Astrocyte of the spinal cord (primary cell): ENCODE data around the gene METTL15.
"Not testable (repeated sequence)": the region's sequence is repeated elsewhere in the genome, so short reads cannot be mapped to it uniquely, and the experiment has no call there.

Source experiments
- DNase-seq: peaks from one replicate; pipeline ENCODE4 v3.0.0; 2011; ENCODE audit warnings: low read depth, low spot score
- H3K4me3 ChIP-seq: 2 replicates; pipeline ENCODE4 v1.5.1; 2011; ENCODE audit warnings: low read depth, mild to moderate bottlenecking, low read length, moderate library complexity
- in situ Hi-C: cut with HindIII; loops from 2 replicates; pipeline ENCODE4 v1.10.0; 2017; ENCODE audit warnings: low sequenced_read_pairs
- TF ChIP-seq, protein P1 (sequence below): IDR thresholded peaks from 2 replicates; pipeline ENCODE4 v1.5.1; 2012; ENCODE audit warnings: low read depth, mild to moderate bottlenecking, low read length, inconsistent platforms

Gene METTL15, protein sequence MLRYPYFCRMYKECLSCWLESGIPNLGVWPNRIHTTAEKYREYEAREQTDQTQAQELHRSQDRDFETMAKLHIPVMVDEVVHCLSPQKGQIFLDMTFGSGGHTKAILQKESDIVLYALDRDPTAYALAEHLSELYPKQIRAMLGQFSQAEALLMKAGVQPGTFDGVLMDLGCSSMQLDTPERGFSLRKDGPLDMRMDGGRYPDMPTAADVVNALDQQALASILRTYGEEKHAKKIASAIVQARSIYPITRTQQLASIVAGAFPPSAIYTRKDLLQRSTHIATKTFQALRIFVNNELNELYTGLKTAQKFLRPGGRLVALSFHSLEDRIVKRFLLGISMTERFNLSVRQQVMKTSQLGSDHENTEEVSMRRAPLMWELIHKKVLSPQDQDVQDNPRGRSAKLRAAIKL

GRCh38 chr11:28107750-28108618 lies at the start of gene METTL15, which contains the start of gene KIF18A:
Gene METTL15 (plus strand): TSS chr11:28108388. CDS start chr11:28113335, 4,947 bp downstream.
Gene KIF18A (minus strand): TSS chr11:28108156. CDS start chr11:28097947, 10,209 bp downstream.
- TF ChIP-seq, protein P1, sequence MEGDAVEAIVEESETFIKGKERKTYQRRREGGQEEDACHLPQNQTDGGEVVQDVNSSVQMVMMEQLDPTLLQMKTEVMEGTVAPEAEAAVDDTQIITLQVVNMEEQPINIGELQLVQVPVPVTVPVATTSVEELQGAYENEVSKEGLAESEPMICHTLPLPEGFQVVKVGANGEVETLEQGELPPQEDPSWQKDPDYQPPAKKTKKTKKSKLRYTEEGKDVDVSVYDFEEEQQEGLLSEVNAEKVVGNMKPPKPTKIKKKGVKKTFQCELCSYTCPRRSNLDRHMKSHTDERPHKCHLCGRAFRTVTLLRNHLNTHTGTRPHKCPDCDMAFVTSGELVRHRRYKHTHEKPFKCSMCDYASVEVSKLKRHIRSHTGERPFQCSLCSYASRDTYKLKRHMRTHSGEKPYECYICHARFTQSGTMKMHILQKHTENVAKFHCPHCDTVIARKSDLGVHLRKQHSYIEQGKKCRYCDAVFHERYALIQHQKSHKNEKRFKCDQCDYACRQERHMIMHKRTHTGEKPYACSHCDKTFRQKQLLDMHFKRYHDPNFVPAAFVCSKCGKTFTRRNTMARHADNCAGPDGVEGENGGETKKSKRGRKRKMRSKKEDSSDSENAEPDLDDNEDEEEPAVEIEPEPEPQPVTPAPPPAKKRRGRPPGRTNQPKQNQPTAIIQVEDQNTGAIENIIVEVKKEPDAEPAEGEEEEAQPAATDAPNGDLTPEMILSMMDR: no peak
- H3K4me3 ChIP-seq: peak within 1 kb of the TSS; percentile 84
- in situ Hi-C loops: no loop called here
- DNase-seq: peak; percentile 100

DNA sequence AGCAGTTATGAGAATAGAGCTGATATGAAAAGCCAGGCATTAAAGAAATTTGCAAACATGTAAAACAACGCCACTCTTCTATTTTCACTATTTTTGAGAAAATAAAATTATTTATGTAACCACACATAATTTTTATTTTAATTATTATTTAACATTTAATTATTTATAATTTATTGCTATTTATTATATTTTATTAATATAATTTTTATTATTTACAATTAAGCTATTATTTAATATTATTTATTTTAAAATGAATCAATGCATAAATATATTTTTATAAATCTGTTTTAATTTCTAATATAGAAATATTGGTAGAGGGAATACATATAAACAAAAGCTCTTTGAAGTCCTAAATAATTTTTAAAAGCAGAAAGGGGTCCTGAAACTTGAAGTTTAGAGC lies 36.9 kb upstream of the METTL15 start:
- TF ChIP-seq, protein P1: no peak
- in situ Hi-C loops: no loop called here
- no peak overlapping the region for H3K4me3 ChIP-seq
- no peak for DNase-seq

DNA sequence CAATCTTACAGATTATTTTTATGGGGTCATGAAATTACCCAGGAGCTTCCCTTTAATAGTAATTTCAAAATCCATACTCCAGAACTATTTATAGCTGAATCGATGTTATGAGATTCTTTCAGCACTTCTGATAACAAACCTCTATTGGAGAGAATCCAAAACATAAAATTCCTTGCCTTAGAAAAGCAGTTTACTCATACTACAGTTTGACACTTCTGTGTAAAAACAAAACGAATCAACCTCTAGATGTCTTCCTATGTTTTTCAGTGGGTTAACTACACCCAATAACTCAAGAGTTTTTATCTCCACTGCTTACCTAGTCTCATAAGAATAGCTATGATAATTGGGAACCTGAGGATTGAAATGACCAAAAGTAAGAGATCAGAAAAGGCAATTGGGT lies 35.9 kb upstream of the METTL15 start:
- TF ChIP-seq, protein P1: no peak
- no peak overlapping the region for H3K4me3 ChIP-seq
- in situ Hi-C loops: no loop called here
- peak; percentile 36 for DNase-seq

GRCh38 chr11:28077521-28077920 lies 30.7 kb upstream of the METTL15 start:
- no peak for DNase-seq
- in situ Hi-C loops: no loop called here
- H3K4me3 ChIP-seq: no peak overlapping the region
- TF ChIP-seq, protein P1: no peak

DNA sequence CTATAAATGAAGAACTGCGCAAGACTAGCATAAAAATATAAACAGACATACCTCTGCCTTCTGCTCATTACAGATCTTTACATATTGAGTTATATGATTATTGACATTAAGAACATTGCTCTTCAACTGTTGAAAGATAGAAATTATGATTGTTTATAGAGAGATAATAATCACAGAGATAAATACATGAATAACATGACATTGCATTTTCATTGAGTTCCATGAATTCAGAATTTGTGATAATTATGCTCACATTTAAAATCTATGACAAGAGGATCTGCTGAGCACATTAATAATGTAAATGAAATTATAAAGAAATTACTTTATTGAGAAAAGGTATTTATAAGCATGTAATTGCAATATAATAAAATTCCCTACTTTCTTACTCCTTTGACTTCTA lies 25.1 kb upstream of the METTL15 start:
- TF ChIP-seq, protein P1: no peak
- in situ Hi-C loops: no loop called here
- H3K4me3 ChIP-seq: no peak overlapping the region
- DNase-seq: no peak

DNA sequence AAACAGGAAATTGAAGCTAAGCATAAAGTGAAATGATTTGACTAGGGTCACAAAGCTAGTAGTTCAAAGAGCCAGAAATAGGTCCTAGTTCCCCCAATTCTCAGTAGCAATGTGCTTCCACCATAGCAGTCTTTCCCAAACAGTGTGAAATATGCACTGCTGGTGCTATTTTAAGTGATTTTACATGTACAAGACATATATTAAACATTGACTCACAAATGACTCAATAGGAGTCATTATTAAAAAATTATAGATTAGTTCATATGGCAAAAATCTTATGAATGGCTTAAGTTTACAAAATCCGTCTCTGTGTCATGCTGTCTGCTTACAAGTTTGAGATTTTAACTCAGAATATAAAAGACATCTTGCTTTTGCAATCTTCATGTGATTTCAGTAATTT lies 21.6 kb upstream of the METTL15 start:
- DNase-seq: peak; percentile 55
- TF ChIP-seq, protein P1: no peak
- H3K4me3 ChIP-seq: no peak overlapping the region
- in situ Hi-C loops: no loop called here

DNA sequence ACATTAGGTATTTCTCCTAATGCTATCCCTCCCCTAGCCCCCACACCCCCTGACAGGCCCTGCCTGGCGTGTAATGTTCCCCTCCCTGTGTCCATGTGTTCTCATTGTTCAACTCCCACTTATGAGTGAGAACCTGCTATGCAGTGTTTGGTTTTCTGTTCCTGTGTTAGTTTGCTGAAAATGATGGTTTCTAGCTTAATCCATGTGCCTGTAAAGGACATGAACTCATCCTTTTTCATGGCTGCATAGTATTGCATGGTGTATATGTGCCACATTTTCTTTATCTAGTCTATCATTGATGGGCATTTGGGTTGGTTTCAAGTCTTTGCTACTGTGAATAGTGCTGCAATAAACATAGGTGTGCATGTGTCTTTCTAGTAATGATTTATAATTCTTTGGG lies 21.0 kb upstream of the METTL15 start:
- H3K4me3 ChIP-seq, DNase-seq, in situ Hi-C loops: not testable (repeated sequence)

DNA sequence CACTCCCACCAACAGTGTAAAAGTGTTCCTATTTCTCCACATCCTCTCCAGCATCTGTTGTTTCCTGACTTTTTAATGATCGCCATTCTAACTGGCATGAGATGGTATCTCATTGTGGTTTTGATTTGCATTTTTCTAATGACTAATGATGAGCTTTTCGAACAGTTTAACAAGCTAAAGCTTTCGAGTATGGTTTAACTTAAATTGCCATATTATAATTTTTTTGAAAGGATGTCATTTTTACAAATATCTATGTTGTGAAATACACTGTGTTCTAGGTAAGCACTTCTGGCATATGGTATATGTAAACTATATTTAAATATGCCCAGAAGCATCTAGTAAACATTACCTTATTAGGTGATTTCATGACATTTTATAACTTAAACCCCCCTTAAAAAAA lies 20.5 kb upstream of the METTL15 start:
- H3K4me3 ChIP-seq, in situ Hi-C loops, DNase-seq: not testable (repeated sequence)
